HEK293 (cell line): ENCODE measurements around the gene PGBD5.

ENCODE experiments used
- CTCF ChIP-seq: fragments of 450-650 bp; formaldehyde crosslinking; IDR thresholded peaks from 2 replicates; pipeline ENCODE4 v1.5.1; 2016; ENCODE audit warnings: missing biosample characterization, missing genetic modification characterization
- PRDM2 ChIP-seq: fragments of 450-650 bp; formaldehyde crosslinking; IDR thresholded peaks from 2 replicates; pipeline ENCODE4 v1.5.1; 2016; ENCODE audit warnings: missing biosample characterization, missing genetic modification characterization, borderline replicate concordance
- ZNF785 ChIP-seq: fragments of 450-650 bp; formaldehyde crosslinking; IDR thresholded peaks from 2 replicates; pipeline ENCODE4 v1.5.1; 2016; ENCODE audit warnings: missing biosample characterization, missing genetic modification characterization

- TF ChIP-seq CTCF (tag by site-specific recombination) (no peak), ZNF785 (no peak), PRDM2 (no peak)
These were observed 34.2 kb downstream of the PGBD5 start for GRCh38 chr1:230391776-230392535.
